SW480 (cell line): ENCODE measurements around the gene EIF2B4.

Experiments
- DNase-seq: peaks from one replicate; pipeline ENCODE4 v3.0.0-alpha.2; 2016; ENCODE audit warnings: low spot score

The EIF2B4 gene

GRCh38 chr2:27370026-27370815 is at the start of gene EIF2B4, which contains the start of gene SNX17:
TSS of gene EIF2B4 (minus strand) at chr2:27370338. CDS start at chr2:27370314, 24 bp downstream.
TSS of gene SNX17 (plus strand) at chr2:27370616. CDS start at chr2:27370744, 128 bp downstream.
- DNase-seq: peak; percentile 99

- no peak for DNase-seq
These were observed 46.0 kb upstream of the EIF2B4 start for GRCh38 chr2:27416151-27416550.

- DNase-seq: no peak
These were observed 42.4 kb upstream of the EIF2B4 start for GRCh38 chr2:27412419-27413152.

GRCh38 chr2:27409321-27410073 is 39.4 kb upstream of the EIF2B4 start, which contains the start of gene PPM1G:
TSS of gene PPM1G (minus strand) at chr2:27409591. CDS start at chr2:27409422, 169 bp downstream.
- DNase-seq: peak; percentile 96

- DNase-seq: peak; percentile 53
These were observed 38.6 kb upstream of the EIF2B4 start for GRCh38 chr2:27408601-27409320.

GRCh38 chr2:27407798-27408491 is 37.8 kb upstream of the EIF2B4 start:
- DNase-seq: peak; percentile 80

- no peak for DNase-seq
These were observed 30.4 kb upstream of the EIF2B4 start for GRCh38 chr2:27400348-27401135.

GRCh38 chr2:27398962-27399361 is 28.8 kb upstream of the EIF2B4 start:
- DNase-seq: no peak

GRCh38 chr2:27393225-27393624 is 23.1 kb upstream of the EIF2B4 start:
- DNase-seq: no peak

GRCh38 chr2:27390822-27391679 is 20.9 kb upstream of the EIF2B4 start:
- DNase-seq: no peak

GRCh38 chr2:27381577-27382181 is 11.5 kb upstream of the EIF2B4 start:
- no peak for DNase-seq

- DNase-seq: peak; percentile 92
These were observed 10.7 kb upstream of the EIF2B4 start, which contains the start of gene ZNF513 for GRCh38 chr2:27380626-27381545. TSS of gene ZNF513 (minus strand) at chr2:27380734. CDS start at chr2:27380526, 208 bp downstream.

- DNase-seq: peak; percentile 54
These were observed 9.9 kb upstream of the EIF2B4 start for GRCh38 chr2:27379836-27380625.

- DNase-seq: no peak
These were observed 9.3 kb upstream of the EIF2B4 start for GRCh38 chr2:27379383-27379835.

- DNase-seq: no peak
These were observed 8.7 kb upstream of the EIF2B4 start for GRCh38 chr2:27378809-27379290.

GRCh38 chr2:27378096-27378808 is 8.1 kb upstream of the EIF2B4 start:
- no peak for DNase-seq
